H1 (cell line): ENCODE results near the gene SNAPIN. TPM values are rescaled to one million over a fixed set of nuclear protein-coding genes. Genes with fewer than 3 reads are reported as not detected.

Experiments used
- CTCF ChIA-PET: fragments of 300-600 bp; sonication (Branson Sonifier 250); formaldehyde crosslinking; loops from one replicate; lab custom pipeline; 2021; ENCODE audit not compliant: partially characterized antibody; lab: Charles Lee
- POLR2A ChIA-PET: fragments of 300-600 bp; sonication (Branson Sonifier 250); formaldehyde crosslinking; loops from one replicate; lab custom pipeline; 2021; ENCODE audit warnings: inconsistent platforms; ENCODE audit not compliant: partially characterized antibody; lab: Charles Lee
- DNase-seq, 2 experiments: peaks; one replicate each; pipeline versions ENCODE4 v3.0.0 to v3.0.0-alpha.2; 2010 to 2022; ENCODE audit warnings: low spot score in 2 of 2, low read depth in 1 of 2, mixed read lengths in 1 of 2
- FAIRE-seq: peaks from 2 replicates; lab custom pipeline; 2011; peaks lifted over from hg19 to GRCh38; lab: Jason Lieb, UNC
- H2AFZ ChIP-seq: 2 replicates; pipeline ENCODE4 v1.8.1; 2012; ENCODE audit warnings: low read length, inconsistent platforms
- H2AK5ac ChIP-seq: 2 replicates; pipeline ENCODE4 v1.6.1; 2013; ENCODE audit warnings: low read depth, low read length
- H2BK120ac ChIP-seq: replicated peaks from 2 replicates; pipeline ENCODE3; 2013; ENCODE audit warnings: low read depth, low read length, inconsistent platforms
- H2BK12ac ChIP-seq: 2 replicates; pipeline ENCODE4 v1.6.1; 2013; ENCODE audit warnings: low read depth, low read length
- H2BK15ac ChIP-seq: 2 replicates; pipeline ENCODE4 v1.6.1; 2013; ENCODE audit warnings: low read length
- H2BK20ac ChIP-seq: 2 replicates; pipeline ENCODE4 v1.6.1; 2013; ENCODE audit warnings: low read length
- H2BK5ac ChIP-seq: 2 replicates; pipeline ENCODE4 v1.6.1; 2013; ENCODE audit warnings: low read depth, low read length
- H3K14ac ChIP-seq: 2 replicates; pipeline ENCODE4 v1.6.1; 2013; ENCODE audit warnings: inconsistent platforms; ENCODE audit not compliant: insufficient read length
- H3K18ac ChIP-seq: 2 replicates; pipeline ENCODE4 v1.6.1; 2013; ENCODE audit warnings: low read length; ENCODE audit errors: extremely low read depth
- H3K23ac ChIP-seq: 2 replicates; pipeline ENCODE4 v1.6.1; 2013; ENCODE audit warnings: inconsistent platforms; ENCODE audit not compliant: insufficient read length
- H3K23me2 ChIP-seq: 2 replicates; pipeline ENCODE4 v1.6.1; 2013; ENCODE audit warnings: low read depth, low read length
- H3K27ac ChIP-seq: 2 replicates; pipeline ENCODE4 v1.6.1; 2011; ENCODE audit warnings: low read depth, low read length, inconsistent platforms
- H3K27me3 ChIP-seq, 4 experiments: replicated peaks in 1 of 4; 1 replicate in 1 of 4; 2 replicates in 3 of 4; pipeline versions ENCODE4 v1.6.1 to v1.8.1; 2011 to 2013; ENCODE audit warnings: low read length in 3 of 4, mild to moderate bottlenecking in 3 of 4, inconsistent platforms in 2 of 4, mixed read lengths in 2 of 4, moderate library complexity in 1 of 4; ENCODE audit not compliant: control insufficient read depth in 3 of 4, insufficient read depth in 3 of 4; ENCODE audit errors: extremely low read depth in 1 of 4
- H3K36me3 ChIP-seq, 4 experiments: 2 replicates each; pipeline versions ENCODE4 v1.6.1 to v1.8.1; 2011 to 2013; ENCODE audit warnings: mild to moderate bottlenecking in 4 of 4, low read length in 3 of 4, moderate library complexity in 2 of 4, control low read depth in 1 of 4, inconsistent platforms in 1 of 4; ENCODE audit not compliant: insufficient read depth in 4 of 4, control insufficient read depth in 2 of 4
- H3K4ac ChIP-seq: replicated peaks from 2 replicates; pipeline ENCODE3; 2013; ENCODE audit warnings: low read length, low read depth, mixed read lengths, inconsistent platforms; ENCODE audit not compliant: insufficient read length
- H3K4me1 ChIP-seq, 4 experiments: replicated peaks in 1 of 4; 1 replicate in 1 of 4; 2 replicates in 3 of 4; pipeline versions ENCODE4 v1.6.1 to v1.8.1; 2011 to 2013; ENCODE audit warnings: low read length in 3 of 4, inconsistent platforms in 2 of 4, mixed read lengths in 1 of 4; ENCODE audit not compliant: insufficient read depth in 4 of 4, control insufficient read depth in 3 of 4
- H3K4me2 ChIP-seq, 2 experiments: 2 replicates each; pipeline versions ENCODE4 v1.6.1 to v1.8.1; 2011 to 2013; ENCODE audit warnings: low read depth in 2 of 2, low read length in 2 of 2, control low read depth in 1 of 2, inconsistent platforms in 1 of 2, mild to moderate bottlenecking in 1 of 2; ENCODE audit not compliant: insufficient read depth in 1 of 2
- H3K4me3 ChIP-seq, 4 experiments: fragments of 200-600, 300-600 bp in 1 of 4; sonication (generic), shearing (Covaris generic), sonication (Bioruptor Twin) in 1 of 4; 2 replicates each; pipeline versions ENCODE4 v1.5.1 to v1.8.1; 2011 to 2016; ENCODE audit warnings: low read length in 4 of 4, low read depth in 3 of 4, control low read depth in 2 of 4, inconsistent platforms in 2 of 4, mild to moderate bottlenecking in 2 of 4, mixed read lengths in 1 of 4, moderate library complexity in 1 of 4; ENCODE audit not compliant: insufficient read depth in 2 of 4; ENCODE audit errors: extremely low read depth in 1 of 4
- H3K56ac ChIP-seq: replicated peaks from 2 replicates; pipeline ENCODE3; 2013; ENCODE audit warnings: low read depth, mild to moderate bottlenecking, mixed read lengths, low read length, inconsistent platforms; ENCODE audit not compliant: insufficient read length
- H3K79me1 ChIP-seq: 2 replicates; pipeline ENCODE4 v1.6.1; 2013; ENCODE audit warnings: low read depth, low read length, control low read depth
- H3K79me2 ChIP-seq, 2 experiments: 2 replicates each; pipeline versions ENCODE4 v1.6.1 to v1.8.1; 2012 to 2013; ENCODE audit warnings: low read length in 2 of 2, mild to moderate bottlenecking in 2 of 2, inconsistent platforms in 1 of 2; ENCODE audit not compliant: insufficient read depth in 2 of 2, control insufficient read depth in 1 of 2
- H3K9ac ChIP-seq, 4 experiments: replicated peaks in 1 of 4; 1 replicate in 1 of 4; 2 replicates in 3 of 4; pipeline versions ENCODE4 v1.6.1 to v1.8.1; 2011 to 2013; ENCODE audit warnings: low read depth in 3 of 4, low read length in 3 of 4, control low read depth in 2 of 4, mild to moderate bottlenecking in 2 of 4, moderate library complexity in 2 of 4, inconsistent platforms in 1 of 4; ENCODE audit errors: extremely low read depth in 1 of 4
- H3K9me3 ChIP-seq, 2 experiments: 2 replicates each; pipeline versions ENCODE4 v1.6.1 to v1.8.1; 2012 to 2013; ENCODE audit warnings: mild to moderate bottlenecking in 2 of 2, moderate library complexity in 2 of 2, control low read depth in 1 of 2, inconsistent platforms in 1 of 2, low read depth in 1 of 2, low read length in 1 of 2, mixed read lengths in 1 of 2; ENCODE audit not compliant: insufficient read depth in 2 of 2
- H4K20me1 ChIP-seq, 2 experiments: replicated peaks in 1 of 2; 2 replicates each; pipeline versions ENCODE3 to v1.8.1; 2011 to 2013; ENCODE audit warnings: inconsistent platforms in 2 of 2, low read length in 2 of 2, mild to moderate bottlenecking in 1 of 2; ENCODE audit not compliant: insufficient read depth in 2 of 2, control insufficient read depth in 1 of 2
- H4K5ac ChIP-seq: 2 replicates; pipeline ENCODE4 v1.6.1; 2013; ENCODE audit warnings: low read length, low read depth, mixed read lengths, inconsistent platforms; ENCODE audit not compliant: insufficient read length
- H4K8ac ChIP-seq: 2 replicates; pipeline ENCODE4 v1.8.0; 2013; ENCODE audit warnings: mild to moderate bottlenecking, moderate library complexity, low read length, inconsistent platforms; ENCODE audit not compliant: insufficient read depth; ENCODE audit errors: extremely low read depth
- H4K91ac ChIP-seq: replicated peaks from 2 replicates; pipeline ENCODE3; 2013; ENCODE audit warnings: low read length, mixed read lengths, inconsistent platforms; ENCODE audit not compliant: insufficient read length
- ASH2L ChIP-seq: fragments of 200-600, 300-600 bp; sonication (generic); IDR thresholded peaks from one replicate; pipeline ENCODE4 v1.7.1; 2017; ENCODE audit warnings: low read length
- ATF2 ChIP-seq: IDR thresholded peaks from 2 replicates; pipeline ENCODE4 v1.6.1; 2012; ENCODE audit warnings: low read length, inconsistent platforms
- BCL11A ChIP-seq, 2 experiments: IDR thresholded peaks; one replicate each; pipeline ENCODE4 v1.6.1; 2011; ENCODE audit warnings: low read depth in 2 of 2, low read length in 2 of 2, mild to moderate bottlenecking in 2 of 2
- E2F6 ChIP-seq: IDR thresholded peaks from 2 replicates; pipeline ENCODE4 v1.6.1; 2012; ENCODE audit warnings: inconsistent platforms
- GTF2F1 ChIP-seq: IDR thresholded peaks from 2 replicates; pipeline ENCODE4 v1.6.1; 2012; ENCODE audit warnings: low read depth, low read length, improper control_type of control experiment, borderline replicate concordance
- HDAC6 ChIP-seq: IDR thresholded peaks from one replicate; pipeline ENCODE4 v1.7.1; 2012; ENCODE audit warnings: low read depth, mild to moderate bottlenecking, inconsistent platforms, low read length, moderate library complexity
- JUN ChIP-seq: IDR thresholded peaks from 2 replicates; pipeline ENCODE4 v1.6.1; 2011; ENCODE audit warnings: low read depth, mild to moderate bottlenecking, improper control_type of control experiment, low read length
- PHF8 ChIP-seq: fragments of 200-600 bp; sonication (generic); conservative IDR thresholded peaks from 2 replicates; pipeline ENCODE4 v1.7.1; 2012; ENCODE audit warnings: low read depth, mild to moderate bottlenecking, inconsistent platforms, low read length, moderate library complexity
- POLR2AphosphoS5 ChIP-seq: IDR thresholded peaks from 2 replicates; pipeline ENCODE4 v1.6.1; 2011; ENCODE audit warnings: low read depth, low read length
- SIRT6 ChIP-seq: IDR thresholded peaks from one replicate; pipeline ENCODE4 v1.7.1; 2012; ENCODE audit warnings: low read length, inconsistent platforms
- SP1 ChIP-seq: IDR thresholded peaks from 2 replicates; pipeline ENCODE4 v1.6.1; 2011; ENCODE audit warnings: low read depth, low read length
- SRF ChIP-seq: IDR thresholded peaks from 2 replicates; pipeline ENCODE4 v1.6.1; 2011; ENCODE audit warnings: mild to moderate bottlenecking, low read depth, low read length, moderate library complexity
- TCF12 ChIP-seq: IDR thresholded peaks from 2 replicates; pipeline ENCODE4 v1.6.1; 2011; ENCODE audit warnings: low read depth, mild to moderate bottlenecking, low read length
- WGBS, 2 experiments: shearing (Covaris generic) in 1 of 2; methylation state at CpG; one replicate each; pipeline versions ENCODE4 v1.1.6 to v1.1.7; 2013 to 2015; ENCODE audit warnings: low lambda C conversion rate in 2 of 2, mixed read lengths in 2 of 2, inconsistent platforms in 1 of 2, low coverage in 1 of 2, missing lambda C conversion rate in 1 of 2; ENCODE audit not compliant: insufficient replicate concordance in 2 of 2, insufficient coverage in 1 of 2, insufficient read length in 1 of 2; ENCODE audit errors: extremely low coverage in 1 of 2, missing lambda C conversion rate in 1 of 2; 5-methylcytosine and 5-hydroxymethylcytosine counted together
- polyA plus RNA-seq, 7 experiments: library from polyadenylated mRNA; depleted of rRNA in 3 of 7; stranded (reverse) in 5 of 7; unstranded in 2 of 7; fragments of >200 nt in 5 of 7; fragments of 200-250 nt in 2 of 7; gene quantifications; 1 replicate in 5 of 7; 2 replicates in 1 of 7; 4 replicates in 1 of 7; pipeline versions ENCODE4 v1.2.1 to v1.2.3, GENCODE V29; 2011 to 2013; ENCODE audit warnings: missing spikeins in 2 of 7, mixed read lengths in 2 of 7
- total RNA-seq: library from RNA; stranded (reverse); fragmentation: NEBNext Ultra II Directional; extraction: Animal tissue kit (Norgen Biotek cat#: 25700); gene quantifications from 2 replicates; pipeline ENCODE4 v1.2.1, GENCODE V29; 2021

The SNAPIN gene
- total and polyA plus RNA-seq, 2 of the 8 experiments (the other 6 are each of a cell fraction or from before 2014, with no cell fraction given) = 25.7 to 31.1 TPM

GRCh38 chr1:153688276-153688675 lies 29.8 kb downstream of the SNAPIN start:
- Histone ChIP-seq H3K4me1 (no peaks in the 10 kb centered on the region), H3K79me1 (no peaks in the 10 kb centered on the region), H3K27me3 (no peaks in the 10 kb centered on the region), H3K4ac (no peak overlapping the region), H3K14ac (no peak overlapping the region), H3K27ac (no peak overlapping the region), H4K5ac (no peak overlapping the region), H3K9ac (no peak overlapping the region; a peak in 1 of 7 replicates), H3K23ac (no peak overlapping the region), H3K9me3 (no peaks in the 10 kb centered on the region; a peak in 1 of 4 replicates), H3K18ac (no peak overlapping the region), H3K56ac (no peak overlapping the region), H2BK120ac (no peak overlapping the region), H3K4me2 (no peak overlapping the region), H2BK12ac (no peak overlapping the region), H3K36me3 (peaks cover 0 to 5% (median 4%) of the 10 kb centered on the region in 4 experiments; a peak in 2 of 8 replicates), H2AK5ac (no peak overlapping the region), H4K20me1 (no peaks in the 10 kb centered on the region), H2BK15ac (no peak overlapping the region), H2AFZ (no peak overlapping the region), H2BK5ac (no peak overlapping the region), H3K79me2 (no peaks in the 10 kb centered on the region), H4K8ac (no peak overlapping the region), H3K23me2 (no peaks in the 10 kb centered on the region), H3K4me3 (no peak overlapping the region), H2BK20ac (no peak overlapping the region), H4K91ac (no peak overlapping the region)
- FAIRE-seq (no peak), DNase-seq (no peak)
- ChIA-PET POLR2A (interaction anchor here (2.8 kb wide), 1 partner anchor 10 kb away, joined by 11 read pairs; no protein-coding TSS in a partner anchor), CTCF (interaction anchor here (0.6 to 14.0 kb wide), 10 partner anchors 9 to 91 kb away, joined by 3 to 190 read pairs (median 4); partner anchors contain the start of gene NPR1)
- 89% methylated on average over 7 of the region's 7 CpGs; no CpG with 5 or more reads in 1 of the 2 experiments for WGBS, 2 experiments
- no peak for TF ChIP-seq SRF
- no peak for TF ChIP-seq BCL11A (IDR thresholded peaks at IDR 0.05; ENCODE audit: low read depth in 2 of 2, low read length in 2 of 2)
- TF ChIP-seq PHF8 = no peak
- no peak for TF ChIP-seq HDAC6
- no peak for TF ChIP-seq SP1
- no peak for TF ChIP-seq JUN
- no peak for TF ChIP-seq POLR2AphosphoS5
- TF ChIP-seq ASH2L = no peak
- TF ChIP-seq TCF12 = no peak
- TF ChIP-seq GTF2F1 = no peak
- TF ChIP-seq E2F6 = no peak
- TF ChIP-seq SIRT6 = no peak
- no peak for TF ChIP-seq ATF2
